B cell (primary cell): ENCODE measurements around the gene RPSA. TPM values are rescaled to one million over a fixed set of nuclear protein-coding genes. Genes with fewer than 3 reads are reported as not detected.

ENCODE experiments used
- ATAC-seq: fragments of 200-7000 bp; cut with Tn5 transposase; one replicate; pipeline ENCODE4 v1.10.0; 2021; ENCODE audit warnings: low read depth, mild to moderate bottlenecking, moderate number of reproducible peaks, moderate library complexity
- CTCF ChIA-PET: fragments of 350-600 bp; sonication (Branson Sonifier 250); formaldehyde crosslinking; loops from one replicate; lab custom pipeline; 2021; ENCODE audit warnings: antibody characterized with exemption, inconsistent platforms; lab: Charles Lee
- POLR2A ChIA-PET: fragments of 350-600 bp; sonication (Branson Sonifier 250); formaldehyde crosslinking; loops from one replicate; lab custom pipeline; 2021; ENCODE audit warnings: antibody characterized with exemption; lab: Charles Lee
- DNase-seq: peaks from one replicate; pipeline ENCODE4 v3.0.0; 2013
- H2AFZ ChIP-seq: 2 replicates; pipeline ENCODE4 v1.6.1; 2012; ENCODE audit warnings: mild to moderate bottlenecking, low read depth, low read length; ENCODE audit not compliant: insufficient read depth, poor library complexity, severe bottlenecking
- H3K27ac ChIP-seq, 2 donors: 1 replicate in 1 of 2; 2 replicates in 1 of 2; pipeline ENCODE4 v1.5.1; 2012 to 2013; ENCODE audit warnings: low read length in 2 of 2, mild to moderate bottlenecking in 2 of 2, moderate library complexity in 1 of 2
- H3K27me3 ChIP-seq, 4 experiments: fragments of 200-600 bp in 1 of 4; sonication (generic) in 1 of 4; replicated peaks in 1 of 4; 1 replicate in 2 of 4; 2 replicates in 2 of 4; pipeline versions ENCODE4 v1.6.1 to v1.7.0; 2013 to 2016; ENCODE audit warnings: low read length in 3 of 4, mild to moderate bottlenecking in 2 of 4, mixed read lengths in 1 of 4, moderate library complexity in 1 of 4; ENCODE audit not compliant: insufficient read depth in 4 of 4, control insufficient read depth in 3 of 4; ENCODE audit errors: control extremely low read depth in 1 of 4
- H3K36me3 ChIP-seq, 2 experiments: replicated peaks in 1 of 2; 1 replicate in 1 of 2; 2 replicates in 1 of 2; pipeline versions ENCODE4 v1.6.1 to v1.7.1; 2013; ENCODE audit warnings: low read length in 1 of 2; ENCODE audit not compliant: insufficient read depth in 2 of 2, control insufficient read depth in 1 of 2; ENCODE audit errors: control extremely low read depth in 1 of 2, extremely low read depth in 1 of 2
- H3K4me1 ChIP-seq, 2 donors: fragments of 200-600 bp in 1 of 2; sonication (generic) in 1 of 2; 1 replicate in 1 of 2; 2 replicates in 1 of 2; pipeline versions ENCODE4 v1.5.1 to v1.6.1; 2013 to 2017; ENCODE audit warnings: low read length in 2 of 2; ENCODE audit not compliant: control insufficient read depth in 2 of 2, insufficient read depth in 2 of 2
- H3K4me2 ChIP-seq: replicated peaks from 2 replicates; pipeline ENCODE3; 2012; ENCODE audit warnings: mild to moderate bottlenecking, low read depth, low read length; ENCODE audit not compliant: poor library complexity, severe bottlenecking
- H3K4me3 ChIP-seq, 5 experiments: fragments of 200-600 bp in 1 of 5; sonication (generic) in 1 of 5; 1 replicate in 3 of 5; 2 replicates in 2 of 5; pipeline versions ENCODE4 v1.5.1 to v1.7.0; 2011 to 2016; ENCODE audit warnings: low read length in 4 of 5, mild to moderate bottlenecking in 4 of 5, low read depth in 2 of 5, control low read depth in 1 of 5, moderate library complexity in 1 of 5; ENCODE audit not compliant: insufficient read depth in 1 of 5; ENCODE audit errors: control extremely low read depth in 1 of 5, extremely low read depth in 1 of 5
- H3K79me2 ChIP-seq: fragments of 200-600 bp; sonication (generic); one replicate; pipeline ENCODE4 v1.6.0; 2016; ENCODE audit warnings: low read length; ENCODE audit not compliant: control insufficient read depth, insufficient read depth
- H3K9ac ChIP-seq: fragments of 200-600 bp; sonication (generic); 2 replicates; pipeline ENCODE4 v1.6.1; 2017; ENCODE audit warnings: mild to moderate bottlenecking, low read length, moderate library complexity
- H3K9me3 ChIP-seq, 3 donors: one replicate each; pipeline versions ENCODE4 v1.6.1 to v1.7.1; 2013; ENCODE audit warnings: low read length in 2 of 3; ENCODE audit not compliant: control insufficient read depth in 2 of 3, insufficient read depth in 1 of 3; ENCODE audit errors: control extremely low read depth in 1 of 3
- H4K20me1 ChIP-seq: 2 replicates; pipeline ENCODE4 v1.6.0; 2012; ENCODE audit warnings: mild to moderate bottlenecking, low read length; ENCODE audit not compliant: insufficient read depth, control insufficient read depth, poor library complexity, severe bottlenecking
- H3K27ac Mint-ChIP-seq: one replicate; pipeline ENCODE4 v1.8.0; 2021; ENCODE audit warnings: mixed read lengths
- H3K27me3 Mint-ChIP-seq: one replicate; pipeline ENCODE4 v1.8.0; 2021; ENCODE audit warnings: mixed read lengths
- H3K4me1 Mint-ChIP-seq: one replicate; pipeline ENCODE4 v1.8.0; 2021; ENCODE audit warnings: mixed read lengths
- H3K4me3 Mint-ChIP-seq: one replicate; pipeline ENCODE4 v1.8.0; 2021; ENCODE audit warnings: mixed read lengths
- H3K9me3 Mint-ChIP-seq: one replicate; pipeline ENCODE4 v1.8.0; 2022; ENCODE audit warnings: mixed read lengths; ENCODE audit not compliant: insufficient read depth
- EZH2 ChIP-seq: IDR thresholded peaks from 2 replicates; pipeline ENCODE4 v1.6.1; 2012; ENCODE audit warnings: borderline replicate concordance, low read depth, mild to moderate bottlenecking, moderate library complexity, low read length; ENCODE audit not compliant: insufficient read depth, poor library complexity, severe bottlenecking
- WGBS: methylation state at CpG from one replicate; pipeline ENCODE4 v1.1.5; 2013; ENCODE audit warnings: missing lambda C conversion rate; ENCODE audit not compliant: insufficient coverage; 5-methylcytosine and 5-hydroxymethylcytosine counted together
- intact Hi-C: fragments of 100-400 bp; cut with micrococcal nuclease; formaldehyde crosslinking; loops from one replicate; pipeline ENCODE4 v1.10.0; 2022
- polyA plus RNA-seq: library from polyadenylated mRNA; depleted of rRNA; stranded (reverse); fragments of >200 nt; gene quantifications from 2 replicates; pipeline ENCODE4 v1.2.3, GENCODE V29; 2012
- total RNA-seq, 2 donors: library from RNA; stranded (reverse); fragments of 120-200 nt in 1 of 2; gene quantifications; 1 replicate in 1 of 2; 2 replicates in 1 of 2; pipeline versions ENCODE4 v1.2.3 to v1.2.4, GENCODE V29; 2013 to 2022
- TF ChIP-seq, protein P1 (sequence below): fragments of 200-600 bp; IDR thresholded peaks from one replicate; pipeline ENCODE4 v1.8.0; 2022; ENCODE audit warnings: antibody characterized with exemption, mild to moderate bottlenecking

RPSA gene
- total and polyA plus RNA-seq, 2 donors (not counting 1 experiment from before 2014, with no cell fraction given): 1,460 to 2,522 TPM

DNA sequence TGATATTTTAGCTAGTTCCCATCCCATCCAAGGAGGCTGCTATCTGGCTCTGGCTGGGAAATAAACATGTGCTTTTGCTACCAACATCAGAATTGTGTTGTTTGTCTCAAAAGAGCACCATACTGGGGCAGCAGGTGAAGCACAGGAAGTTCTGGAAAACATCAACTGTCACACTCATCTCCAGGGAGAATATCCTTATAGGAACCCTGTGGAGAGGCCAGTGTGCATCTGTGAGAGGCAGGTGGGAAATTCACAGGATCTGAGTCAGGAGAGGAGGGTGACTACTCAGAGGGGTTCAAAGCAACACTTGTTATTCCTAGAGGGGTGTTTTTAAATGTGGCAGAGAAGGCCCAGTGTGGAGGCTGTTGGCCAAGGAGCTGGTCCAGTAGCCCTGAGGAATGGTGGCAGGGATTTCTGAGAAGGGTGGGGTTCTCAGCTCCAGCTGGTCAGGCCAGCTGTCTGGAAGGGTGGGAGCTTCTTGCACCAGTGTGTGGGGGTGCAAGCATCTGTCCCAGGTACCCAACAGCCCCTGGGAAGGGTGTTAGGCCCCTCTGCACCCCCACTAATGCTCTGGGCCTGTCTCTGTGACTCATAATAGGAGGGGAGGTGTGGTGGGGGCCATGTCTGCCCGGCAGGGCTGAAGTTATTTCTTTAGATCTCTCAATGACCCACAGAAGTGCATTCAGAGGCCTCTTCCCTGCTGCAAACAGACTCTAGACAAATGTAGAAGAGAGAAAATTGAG is 28.7 kb downstream of the RPSA start:
- ChIA-PET POLR2A (no interaction called here), CTCF (interaction anchor here (0.9 kb wide), 1 partner anchor 12 kb away, joined by 4 read pairs; no protein-coding TSS in a partner anchor)
- Histone ChIP-seq H3K9me3 (no peaks in the 10 kb centered on the region), H3K9ac (no peak overlapping the region), H3K27ac (no peak overlapping the region), H3K4me2 (no peak overlapping the region), H4K20me1 (no peaks in the 10 kb centered on the region), H3K36me3 (no peaks in the 10 kb centered on the region), H3K4me1 (no peaks in the 10 kb centered on the region), H3K79me2 (no peaks in the 10 kb centered on the region), H2AFZ (no peak overlapping the region), H3K4me3 (no peak overlapping the region), H3K27me3 (peaks cover 0 to 2% (median 0%) of the 10 kb centered on the region in 4 experiments)
- ATAC-seq (no peak), DNase-seq (no peak)
- no peaks in the 10 kb centered on the region for H3K4me1 Mint-ChIP-seq
- intact Hi-C loops: no loop called here
- WGBS: no CpG with 5 or more reads among the region's 1 CpG
- no peaks in the 10 kb centered on the region for H3K9me3 Mint-ChIP-seq
- no peak overlapping the region for H3K27ac Mint-ChIP-seq
- TF ChIP-seq, protein P1, sequence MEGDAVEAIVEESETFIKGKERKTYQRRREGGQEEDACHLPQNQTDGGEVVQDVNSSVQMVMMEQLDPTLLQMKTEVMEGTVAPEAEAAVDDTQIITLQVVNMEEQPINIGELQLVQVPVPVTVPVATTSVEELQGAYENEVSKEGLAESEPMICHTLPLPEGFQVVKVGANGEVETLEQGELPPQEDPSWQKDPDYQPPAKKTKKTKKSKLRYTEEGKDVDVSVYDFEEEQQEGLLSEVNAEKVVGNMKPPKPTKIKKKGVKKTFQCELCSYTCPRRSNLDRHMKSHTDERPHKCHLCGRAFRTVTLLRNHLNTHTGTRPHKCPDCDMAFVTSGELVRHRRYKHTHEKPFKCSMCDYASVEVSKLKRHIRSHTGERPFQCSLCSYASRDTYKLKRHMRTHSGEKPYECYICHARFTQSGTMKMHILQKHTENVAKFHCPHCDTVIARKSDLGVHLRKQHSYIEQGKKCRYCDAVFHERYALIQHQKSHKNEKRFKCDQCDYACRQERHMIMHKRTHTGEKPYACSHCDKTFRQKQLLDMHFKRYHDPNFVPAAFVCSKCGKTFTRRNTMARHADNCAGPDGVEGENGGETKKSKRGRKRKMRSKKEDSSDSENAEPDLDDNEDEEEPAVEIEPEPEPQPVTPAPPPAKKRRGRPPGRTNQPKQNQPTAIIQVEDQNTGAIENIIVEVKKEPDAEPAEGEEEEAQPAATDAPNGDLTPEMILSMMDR: no peak
- no peak for TF ChIP-seq EZH2
- no peak overlapping the region for H3K4me3 Mint-ChIP-seq
- peaks cover 10% of the 10 kb centered on the region for H3K27me3 Mint-ChIP-seq

DNA sequence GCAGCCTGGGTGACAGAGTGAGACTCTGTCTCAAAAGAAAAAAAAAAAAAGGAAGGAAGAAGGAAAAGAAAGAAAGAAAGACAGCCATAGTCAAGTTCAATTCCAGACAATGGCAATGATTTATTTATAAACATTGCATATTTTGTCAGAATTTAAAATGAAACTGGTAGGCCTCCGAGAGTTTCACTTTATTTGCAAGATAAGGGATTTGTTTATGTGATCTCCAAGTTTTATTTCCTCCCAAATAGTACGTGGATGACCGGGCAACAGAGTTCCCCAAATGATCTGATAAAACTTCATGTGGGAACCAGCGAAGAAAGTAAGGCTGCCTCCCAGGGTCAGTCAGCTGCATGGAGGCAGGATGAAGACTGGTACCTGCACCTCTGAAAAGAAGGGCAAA is 32.4 kb downstream of the RPSA start:
- Histone ChIP-seq H3K4me3 (no peak overlapping the region), H3K27me3 (no peaks in the 10 kb centered on the region), H3K9ac (no peak overlapping the region), H3K27ac (no peak overlapping the region), H4K20me1 (no peaks in the 10 kb centered on the region), H3K4me1 (no peaks in the 10 kb centered on the region), H3K4me2 (no peak overlapping the region), H3K9me3 (no peaks in the 10 kb centered on the region), H2AFZ (no peak overlapping the region), H3K36me3 (no peaks in the 10 kb centered on the region), H3K79me2 (no peaks in the 10 kb centered on the region)
- no peak for ATAC-seq
- Mint-ChIP-seq H3K27ac (no peak overlapping the region), H3K27me3 (no peaks in the 10 kb centered on the region), H3K9me3 (no peaks in the 10 kb centered on the region), H3K4me3 (no peak overlapping the region), H3K4me1 (no peaks in the 10 kb centered on the region)
- no peak for DNase-seq
- POLR2A ChIA-PET: no interaction called here
- WGBS: 89% methylated on average over 3 of the region's 4 CpGs
- intact Hi-C loops: no loop called here
- TF ChIP-seq EZH2: no peak
- TF ChIP-seq, protein P1: no peak
- CTCF ChIA-PET: interaction anchor here (1.3 kb wide), 1 partner anchor 9 kb away, joined by 6 read pairs; no protein-coding TSS in a partner anchor
